ENCODE measurements around the gene MACROD1. TPM values are rescaled to one million over a fixed set of nuclear protein-coding genes. Genes with fewer than 3 reads are reported as not detected.

The MACROD1 gene
- total RNA-seq, 1 experiment from 2014 or later, result 26.3 TPM

- Histone ChIP-seq H3K9me3 (replicated peaks) (no peaks in the 10 kb centered on the region), H3K27me3 (no peaks in the 10 kb centered on the region), H3K27ac (peak overlapping the region; percentile 45), H3K4me3 (no peak overlapping the region), H3K36me3 (no peaks in the 10 kb centered on the region), H3K4me1 (peaks cover 31% of the 10 kb centered on the region)
- DNase-seq, result peak; percentile 98
Measured at GRCh38 chr11:64013141-64013896, 152.6 kb downstream of the MACROD1 start.

- no peak for DNase-seq
- H3K27me3 ChIP-seq, result no peaks in the 10 kb centered on the region
- H3K36me3 ChIP-seq, result no peaks in the 10 kb centered on the region
- H3K9me3 ChIP-seq (replicated peaks), result no peaks in the 10 kb centered on the region
- peaks cover 33% of the 10 kb centered on the region for H3K4me1 ChIP-seq
- no peak overlapping the region for H3K4me3 ChIP-seq
- no peak overlapping the region for H3K27ac ChIP-seq
Measured at GRCh38 chr11:64011371-64011770, 154.5 kb downstream of the MACROD1 start.

GRCh38 chr11:64010783-64011182, 155.1 kb downstream of the MACROD1 start:
- Histone ChIP-seq H3K27me3 (no peaks in the 10 kb centered on the region), H3K36me3 (no peaks in the 10 kb centered on the region), H3K27ac (no peak overlapping the region), H3K4me1 (peaks cover 38% of the 10 kb centered on the region), H3K4me3 (no peak overlapping the region), H3K9me3 (replicated peaks) (no peaks in the 10 kb centered on the region)
- no peak for DNase-seq

GRCh38 chr11:64009710-64010109, 156.2 kb downstream of the MACROD1 start:
- DNase-seq, result no peak
- no peaks in the 10 kb centered on the region for H3K9me3 ChIP-seq (replicated peaks)

GRCh38 chr11:64008914-64009633, 156.8 kb downstream of the MACROD1 start:
- Histone ChIP-seq H3K4me3 (no peak overlapping the region), H3K36me3 (no peaks in the 10 kb centered on the region), H3K27me3 (no peaks in the 10 kb centered on the region), H3K9me3 (replicated peaks) (no peaks in the 10 kb centered on the region), H3K27ac (no peak overlapping the region), H3K4me1 (peaks cover 40% of the 10 kb centered on the region)
- DNase-seq, result no peak

More at GRCh38 chr11:64009710-64010109, 156.2 kb downstream of the MACROD1 start:
- Histone ChIP-seq H3K27ac (no peak overlapping the region), H3K27me3 (no peaks in the 10 kb centered on the region), H3K4me1 (peaks cover 41% of the 10 kb centered on the region), H3K4me3 (no peak overlapping the region), H3K36me3 (no peaks in the 10 kb centered on the region)

GRCh38 chr11:64008283-64008913, 157.5 kb downstream of the MACROD1 start:
- H3K36me3 ChIP-seq, result no peaks in the 10 kb centered on the region
- peak overlapping the region; percentile 38 for H3K4me3 ChIP-seq
- no peaks in the 10 kb centered on the region for H3K9me3 ChIP-seq (replicated peaks)
- H3K4me1 ChIP-seq, result peaks cover 38% of the 10 kb centered on the region
- peak overlapping the region; percentile 55 for H3K27ac ChIP-seq
- no peak for DNase-seq
- H3K27me3 ChIP-seq, result no peaks in the 10 kb centered on the region

- DNase-seq, result peak; percentile 87 to 88
- H3K27ac ChIP-seq, result peak overlapping the region; percentile 55
- no peaks in the 10 kb centered on the region for H3K9me3 ChIP-seq (replicated peaks)
- no peaks in the 10 kb centered on the region for H3K27me3 ChIP-seq
- peak overlapping the region; percentile 38 for H3K4me3 ChIP-seq
- no peaks in the 10 kb centered on the region for H3K36me3 ChIP-seq
- H3K4me1 ChIP-seq, result peaks cover 37% of the 10 kb centered on the region
Measured at GRCh38 chr11:64007629-64008282, 158.2 kb downstream of the MACROD1 start.

GRCh38 chr11:64007160-64007628, 158.7 kb downstream of the MACROD1 start:
- H3K27ac ChIP-seq, result peak overlapping the region; percentile 55
- H3K27me3 ChIP-seq, result no peaks in the 10 kb centered on the region
- H3K36me3 ChIP-seq, result no peaks in the 10 kb centered on the region
- H3K4me3 ChIP-seq, result peak overlapping the region; percentile 38
- H3K4me1 ChIP-seq, result peaks cover 39% of the 10 kb centered on the region
- H3K9me3 ChIP-seq (replicated peaks), result no peaks in the 10 kb centered on the region
- DNase-seq, result peak; percentile 83 to 89

- H3K4me1 ChIP-seq, result peaks cover 40% of the 10 kb centered on the region
- DNase-seq, result no peak
- no peaks in the 10 kb centered on the region for H3K27me3 ChIP-seq
- no peaks in the 10 kb centered on the region for H3K36me3 ChIP-seq
- peak overlapping the region; percentile 55 for H3K27ac ChIP-seq
- no peak overlapping the region for H3K4me3 ChIP-seq
- H3K9me3 ChIP-seq (replicated peaks), result no peaks in the 10 kb centered on the region
Measured at GRCh38 chr11:64006398-64006797, 159.5 kb downstream of the MACROD1 start.

- Histone ChIP-seq H3K9me3 (replicated peaks) (no peaks in the 10 kb centered on the region), H3K27ac (no peak overlapping the region), H3K4me3 (no peak overlapping the region), H3K4me1 (peaks cover 41% of the 10 kb centered on the region), H3K27me3 (no peaks in the 10 kb centered on the region), H3K36me3 (no peaks in the 10 kb centered on the region)
- no peak for DNase-seq
Measured at GRCh38 chr11:64005691-64006090, 160.2 kb downstream of the MACROD1 start.

- H3K4me1 ChIP-seq, result peaks cover 41% of the 10 kb centered on the region
- H3K27ac ChIP-seq, result peak overlapping the region; percentile 32
- no peaks in the 10 kb centered on the region for H3K27me3 ChIP-seq
- H3K4me3 ChIP-seq, result no peak overlapping the region
- H3K9me3 ChIP-seq (replicated peaks), result no peaks in the 10 kb centered on the region
- no peak for DNase-seq
- H3K36me3 ChIP-seq, result peaks cover 5% of the 10 kb centered on the region; the same call in 1 of the 2 replicates
Measured at GRCh38 chr11:64004590-64004984, 161.3 kb downstream of the MACROD1 start.

GRCh38 chr11:64003807-64004589, 161.9 kb downstream of the MACROD1 start:
- H3K4me3 ChIP-seq, result no peak overlapping the region
- peaks cover 41% of the 10 kb centered on the region for H3K4me1 ChIP-seq
- H3K9me3 ChIP-seq (replicated peaks), result no peaks in the 10 kb centered on the region
- H3K27me3 ChIP-seq, result no peaks in the 10 kb centered on the region
- DNase-seq, result peak in 1 of 2 experiments; percentile 52
- peak overlapping the region; percentile 32 for H3K27ac ChIP-seq
- H3K36me3 ChIP-seq, result peaks cover 6% of the 10 kb centered on the region; the same call in 1 of the 2 replicates

GRCh38 chr11:64001484-64002420, 164.2 kb downstream of the MACROD1 start:
- no peak overlapping the region for H3K4me3 ChIP-seq
- H3K36me3 ChIP-seq, result peaks cover 25% of the 10 kb centered on the region
- H3K27ac ChIP-seq, result peak overlapping the region; percentile 35
- no peaks in the 10 kb centered on the region for H3K27me3 ChIP-seq
- no peaks in the 10 kb centered on the region for H3K9me3 ChIP-seq (replicated peaks)
- DNase-seq, result peak; percentile 89
- H3K4me1 ChIP-seq, result peaks cover 38% of the 10 kb centered on the region

Data from SJCRH30 (cell line).